Neuronal stem cell (in vitro differentiated cells): ENCODE results near the gene POLR3G.
A peak's percentile ranks its signal among the peaks of the same experiment; 100 is the strongest.

ENCODE experiments used
- DNase-seq: peaks from one replicate; pipeline ENCODE4 v3.0.0-alpha.2; 2013; ENCODE audit warnings: low spot score
- H2AFZ ChIP-seq: one replicate; pipeline ENCODE4 v1.6.1; 2013; ENCODE audit warnings: mild to moderate bottlenecking, low read length, inconsistent platforms
- H2AK5ac ChIP-seq: 2 replicates; pipeline ENCODE4 v1.6.1; 2013; ENCODE audit warnings: low read depth, mild to moderate bottlenecking, inconsistent platforms, low read length, moderate library complexity, mixed read lengths
- H2BK120ac ChIP-seq: 2 replicates; pipeline ENCODE4 v1.6.1; 2013; ENCODE audit warnings: low read depth, mild to moderate bottlenecking, inconsistent platforms, low read length, moderate library complexity, mixed read lengths
- H2BK12ac ChIP-seq: one replicate; pipeline ENCODE4 v1.6.1; 2013; ENCODE audit warnings: low read length, inconsistent platforms
- H2BK15ac ChIP-seq: 2 replicates; pipeline ENCODE4 v1.6.1; 2013; ENCODE audit warnings: mild to moderate bottlenecking, low read length, inconsistent platforms, mixed read lengths
- H2BK5ac ChIP-seq: one replicate; pipeline ENCODE4 v1.6.1; 2013; ENCODE audit warnings: inconsistent platforms, mild to moderate bottlenecking, low read length, moderate library complexity
- H3K14ac ChIP-seq: one replicate; pipeline ENCODE4 v1.6.1; 2013; ENCODE audit warnings: low read length, inconsistent platforms
- H3K18ac ChIP-seq: 2 replicates; pipeline ENCODE4 v1.6.1; 2013; ENCODE audit warnings: low read length, inconsistent platforms
- H3K23ac ChIP-seq: 2 replicates; pipeline ENCODE4 v1.6.1; 2013; ENCODE audit warnings: low read depth, mild to moderate bottlenecking, mixed read lengths, low read length, inconsistent platforms; ENCODE audit not compliant: poor library complexity
- H3K27ac ChIP-seq: replicated peaks from 3 replicates; pipeline ENCODE4 v1.5.1; 2013; ENCODE audit warnings: low read length, inconsistent platforms
- H3K27me3 ChIP-seq, 3 experiments: 2 replicates each; pipeline ENCODE4 v1.6.1; 2013; ENCODE audit warnings: low read length in 3 of 3, mild to moderate bottlenecking in 2 of 3, inconsistent platforms in 1 of 3, low read depth in 1 of 3, mixed read lengths in 1 of 3, moderate library complexity in 1 of 3; ENCODE audit not compliant: control insufficient read depth in 3 of 3, insufficient read depth in 3 of 3
- H3K36me3 ChIP-seq, 2 donors: replicated peaks in 1 of 2; 2 replicates each; pipeline ENCODE4 v1.6.1; 2013; ENCODE audit warnings: low read length in 2 of 2; ENCODE audit not compliant: control insufficient read depth in 2 of 2, insufficient read depth in 2 of 2
- H3K4ac ChIP-seq: 2 replicates; pipeline ENCODE4 v1.6.1; 2013; ENCODE audit warnings: inconsistent platforms, mild to moderate bottlenecking, low read length, moderate library complexity
- H3K4me1 ChIP-seq, 2 donors: 1 replicate in 1 of 2; 2 replicates in 1 of 2; pipeline ENCODE4 v1.6.1; 2013; ENCODE audit warnings: low read length in 2 of 2, low read depth in 1 of 2; ENCODE audit not compliant: control insufficient read depth in 2 of 2, insufficient read depth in 1 of 2
- H3K4me2 ChIP-seq: one replicate; pipeline ENCODE4 v1.6.1; 2013; ENCODE audit warnings: mild to moderate bottlenecking, low read length, inconsistent platforms; ENCODE audit not compliant: insufficient read depth, poor library complexity, severe bottlenecking
- H3K4me3 ChIP-seq, 2 donors: 2 replicates each; pipeline ENCODE4 v1.5.1; 2013; ENCODE audit warnings: low read length in 2 of 2, mild to moderate bottlenecking in 2 of 2, inconsistent platforms in 1 of 2, moderate library complexity in 1 of 2
- H3K79me1 ChIP-seq: one replicate; pipeline ENCODE4 v1.6.1; 2013; ENCODE audit warnings: low read depth, mild to moderate bottlenecking, inconsistent platforms, low read length, moderate library complexity
- H3K9ac ChIP-seq: one replicate; pipeline ENCODE4 v1.6.1; 2013; ENCODE audit warnings: mild to moderate bottlenecking, low read depth, low read length, inconsistent platforms; ENCODE audit not compliant: poor library complexity
- H3K9me3 ChIP-seq, 2 donors: replicated peaks in 1 of 2; 2 replicates each; pipeline versions ENCODE3 to v1.6.1; 2013; ENCODE audit warnings: low read length in 2 of 2, mild to moderate bottlenecking in 2 of 2, inconsistent platforms in 1 of 2, low read depth in 1 of 2, mixed read lengths in 1 of 2, moderate library complexity in 1 of 2; ENCODE audit not compliant: control insufficient read depth in 2 of 2, insufficient read depth in 1 of 2
- H4K8ac ChIP-seq: one replicate; pipeline ENCODE4 v1.6.1; 2013; ENCODE audit warnings: low read depth, mild to moderate bottlenecking, inconsistent platforms, low read length, moderate library complexity
- H4K91ac ChIP-seq: one replicate; pipeline ENCODE4 v1.6.1; 2013; ENCODE audit warnings: low read length, low read depth, mild to moderate bottlenecking, inconsistent platforms; ENCODE audit not compliant: poor library complexity
- WGBS, 2 donors: extraction: QIAGEN DNeasy Blood & Tissue Kit; methylation state at CpG; one replicate each; pipeline ENCODE4 v1.1.7; 2013; ENCODE audit warnings: missing lambda C conversion rate in 2 of 2, mixed read lengths in 1 of 2; ENCODE audit not compliant: insufficient read length in 2 of 2, insufficient replicate concordance in 1 of 2; ENCODE audit errors: extremely low coverage in 2 of 2; 5-methylcytosine and 5-hydroxymethylcytosine counted together

The POLR3G gene

GRCh38 chr5:90473396-90474234 is 1.0 kb upstream of the POLR3G start:
- peak overlapping the region; percentile 98 for H3K4me2 ChIP-seq
- no peaks in the 10 kb centered on the region for H3K9me3 ChIP-seq
- H2AFZ ChIP-seq = peak overlapping the region; percentile 94
- no CpG with 5 or more reads among the region's 56 CpGs for WGBS, 2 donors
- no peak overlapping the region for H4K91ac ChIP-seq
- H3K4me1 ChIP-seq = peaks cover 2 to 16% of the 10 kb centered on the region in 2 donors
- H2BK12ac ChIP-seq = no peak overlapping the region
- H3K23ac ChIP-seq = peak overlapping the region; percentile 96
- H3K14ac ChIP-seq = peak overlapping the region; percentile 5
- H3K27me3 ChIP-seq = peaks cover 0 to 14% (median 0%) of the 10 kb centered on the region in 3 experiments
- no peak for DNase-seq
- no peak overlapping the region for H3K4ac ChIP-seq
- peak overlapping the region; percentile 98 for H3K18ac ChIP-seq
- H2AK5ac ChIP-seq = no peak overlapping the region
- peak overlapping the region; percentile 97 for H3K9ac ChIP-seq
- H3K36me3 ChIP-seq = no peaks in the 10 kb centered on the region
- no peaks in the 10 kb centered on the region for H3K79me1 ChIP-seq
- no peak overlapping the region for H4K8ac ChIP-seq
- H2BK120ac ChIP-seq = no peak overlapping the region
- peak overlapping the region; percentile 61 to 87 for H3K4me3 ChIP-seq
- H2BK15ac ChIP-seq = no peak overlapping the region
- no peak overlapping the region for H3K27ac ChIP-seq
- H2BK5ac ChIP-seq = peak overlapping the region; percentile 92

GRCh38 chr5:90475436-90475980 is 844 bp downstream of the POLR3G start:
- H3K27me3 ChIP-seq = peaks cover 0 to 14% (median 0%) of the 10 kb centered on the region in 3 experiments
- H3K23ac ChIP-seq = no peak overlapping the region
- WGBS, 2 donors = no CpG with 5 or more reads among the region's 17 CpGs
- H3K4me1 ChIP-seq = peaks cover 2 to 16% of the 10 kb centered on the region in 2 donors
- H3K36me3 ChIP-seq = no peaks in the 10 kb centered on the region
- H3K9ac ChIP-seq = no peak overlapping the region
- H2AK5ac ChIP-seq = no peak overlapping the region
- no peak overlapping the region for H3K27ac ChIP-seq
- no peak overlapping the region for H2BK120ac ChIP-seq
- peak overlapping the region in 1 of 2 donors; percentile 61 for H3K4me3 ChIP-seq
- no peak overlapping the region for H2BK15ac ChIP-seq
- no peak overlapping the region for H4K91ac ChIP-seq
- no peak overlapping the region for H2BK12ac ChIP-seq
- H3K9me3 ChIP-seq = no peaks in the 10 kb centered on the region
- H3K14ac ChIP-seq = no peak overlapping the region
- no peak overlapping the region for H2BK5ac ChIP-seq
- no peak overlapping the region for H2AFZ ChIP-seq
- no peak overlapping the region for H3K18ac ChIP-seq
- DNase-seq = no peak
- no peak overlapping the region for H4K8ac ChIP-seq
- no peak overlapping the region for H3K4ac ChIP-seq
- H3K79me1 ChIP-seq = no peaks in the 10 kb centered on the region
- no peak overlapping the region for H3K4me2 ChIP-seq

GRCh38 chr5:90476391-90476790 is 1.7 kb downstream of the POLR3G start:
- DNase-seq = no peak
- no peak overlapping the region for H2BK5ac ChIP-seq
- no peak overlapping the region for H2BK120ac ChIP-seq
- peaks cover 0 to 14% (median 0%) of the 10 kb centered on the region in 3 experiments for H3K27me3 ChIP-seq
- no peak overlapping the region for H3K23ac ChIP-seq
- no peak overlapping the region for H2BK15ac ChIP-seq
- no peaks in the 10 kb centered on the region for H3K79me1 ChIP-seq
- H2BK12ac ChIP-seq = no peak overlapping the region
- peak overlapping the region; percentile 25 for H2AFZ ChIP-seq
- no peak overlapping the region for H3K4ac ChIP-seq
- no peaks in the 10 kb centered on the region for H3K9me3 ChIP-seq
- no peak overlapping the region for H3K9ac ChIP-seq
- H3K4me2 ChIP-seq = no peak overlapping the region
- H3K18ac ChIP-seq = no peak overlapping the region
- WGBS, 2 donors = no CpG with 5 or more reads among the region's 3 CpGs
- H3K36me3 ChIP-seq = no peaks in the 10 kb centered on the region
- no peak overlapping the region for H2AK5ac ChIP-seq
- no peak overlapping the region for H3K14ac ChIP-seq
- H3K27ac ChIP-seq = no peak overlapping the region
- H3K4me3 ChIP-seq = no peak overlapping the region
- H4K8ac ChIP-seq = no peak overlapping the region
- no peak overlapping the region for H4K91ac ChIP-seq
- peaks cover 2 to 16% of the 10 kb centered on the region in 2 donors for H3K4me1 ChIP-seq

GRCh38 chr5:90477073-90477472 is 2.4 kb downstream of the POLR3G start:
- Histone ChIP-seq H3K9me3 (no peaks in the 10 kb centered on the region), H2BK5ac (no peak overlapping the region), H3K9ac (no peak overlapping the region), H3K4ac (no peak overlapping the region), H2AFZ (peak overlapping the region; percentile 66), H3K4me1 (peaks cover 2 to 16% of the 10 kb centered on the region in 2 donors), H2BK15ac (no peak overlapping the region), H3K4me2 (no peak overlapping the region), H3K14ac (no peak overlapping the region), H4K91ac (no peak overlapping the region), H3K18ac (no peak overlapping the region), H3K4me3 (no peak overlapping the region), H2BK120ac (no peak overlapping the region), H2BK12ac (no peak overlapping the region), H3K27ac (no peak overlapping the region), H3K23ac (no peak overlapping the region), H2AK5ac (no peak overlapping the region), H3K36me3 (no peaks in the 10 kb centered on the region), H4K8ac (no peak overlapping the region), H3K27me3 (peaks cover 0 to 14% (median 0%) of the 10 kb centered on the region in 3 experiments), H3K79me1 (no peaks in the 10 kb centered on the region)
- no peak for DNase-seq
- no CpG with 5 or more reads among the region's 2 CpGs for WGBS, 2 donors
